Dendritic cell treated with granulocyte-macrophage colony-stimulating factor and Interleukin-4, amounts not matched to agents 40 ng/mL and 50 ng/mL, for 4 days (primary cell): ENCODE results near the gene WWOX.

Experiments used
- H3K27ac Mint-ChIP-seq: one replicate; pipeline ENCODE4 v1.8.0; 2022; ENCODE audit warnings: mild to moderate bottlenecking, mixed read lengths
- H3K27me3 Mint-ChIP-seq: one replicate; pipeline ENCODE4 v1.8.0; 2022; ENCODE audit warnings: mild to moderate bottlenecking, mixed read lengths
- H3K36me3 Mint-ChIP-seq: one replicate; pipeline ENCODE4 v1.8.0; 2022; ENCODE audit warnings: low read depth, mixed read lengths
- H3K4me1 Mint-ChIP-seq: one replicate; pipeline ENCODE4 v1.8.0; 2022; ENCODE audit warnings: low read depth, mixed read lengths
- H3K4me3 Mint-ChIP-seq: one replicate; pipeline ENCODE4 v1.8.0; 2022; ENCODE audit warnings: mild to moderate bottlenecking, moderate library complexity, mixed read lengths
- H3K9me3 Mint-ChIP-seq: one replicate; pipeline ENCODE4 v1.8.0; 2022; ENCODE audit warnings: mixed read lengths
- intact Hi-C: fragments of 100-400 bp; cut with micrococcal nuclease; formaldehyde crosslinking; loops from one replicate; pipeline ENCODE4 v1.15.0; 2022

Gene WWOX

GRCh38 chr16:78177987-78178386 lies 78.5 kb downstream of the WWOX start:
- Mint-ChIP-seq H3K27me3 (no peaks in the 10 kb centered on the region), H3K4me1 (no peaks in the 10 kb centered on the region), H3K9me3 (peaks cover 14% of the 10 kb centered on the region), H3K36me3 (no peaks in the 10 kb centered on the region), H3K27ac (no peak overlapping the region), H3K4me3 (no peak overlapping the region)
- intact Hi-C loops: no loop called here

GRCh38 chr16:78179666-78180065 lies 80.2 kb downstream of the WWOX start:
- H3K9me3 Mint-ChIP-seq: peaks cover 5% of the 10 kb centered on the region
- H3K4me3 Mint-ChIP-seq: no peak overlapping the region
- intact Hi-C loops: no loop called here
- no peaks in the 10 kb centered on the region for H3K27me3 Mint-ChIP-seq
- H3K36me3 Mint-ChIP-seq: no peaks in the 10 kb centered on the region
- H3K27ac Mint-ChIP-seq: no peak overlapping the region
- H3K4me1 Mint-ChIP-seq: no peaks in the 10 kb centered on the region

GRCh38 chr16:78180349-78180748 lies 80.9 kb downstream of the WWOX start:
- intact Hi-C loops: no loop called here
- Mint-ChIP-seq H3K4me3 (no peak overlapping the region), H3K4me1 (no peaks in the 10 kb centered on the region), H3K27me3 (no peaks in the 10 kb centered on the region), H3K27ac (no peak overlapping the region), H3K9me3 (peaks cover 3% of the 10 kb centered on the region), H3K36me3 (no peaks in the 10 kb centered on the region)

GRCh38 chr16:78183437-78184237 lies 84.2 kb downstream of the WWOX start:
- Mint-ChIP-seq H3K27ac (no peak overlapping the region), H3K27me3 (no peaks in the 10 kb centered on the region), H3K4me1 (peaks cover under 1% of the 10 kb centered on the region), H3K4me3 (no peak overlapping the region), H3K36me3 (no peaks in the 10 kb centered on the region), H3K9me3 (peaks cover under 1% of the 10 kb centered on the region)
- intact Hi-C loops: no loop called here

- intact Hi-C loops: no loop called here
- peaks cover 8% of the 10 kb centered on the region for H3K9me3 Mint-ChIP-seq
These were observed 85.1 kb downstream of the WWOX start for GRCh38 chr16:78184238-78185183.

GRCh38 chr16:78189121-78189520 lies 89.7 kb downstream of the WWOX start:
- H3K27me3 Mint-ChIP-seq: no peaks in the 10 kb centered on the region
- intact Hi-C loops: no loop called here
- no peaks in the 10 kb centered on the region for H3K36me3 Mint-ChIP-seq
- peaks cover 16% of the 10 kb centered on the region for H3K9me3 Mint-ChIP-seq
- H3K4me3 Mint-ChIP-seq: no peak overlapping the region
- H3K4me1 Mint-ChIP-seq: peaks cover 7% of the 10 kb centered on the region
- H3K27ac Mint-ChIP-seq: no peak overlapping the region

More at GRCh38 chr16:78184238-78185183, 85.1 kb downstream of the WWOX start:
- H3K36me3 Mint-ChIP-seq: no peaks in the 10 kb centered on the region
- no peak overlapping the region for H3K4me3 Mint-ChIP-seq
- H3K27ac Mint-ChIP-seq: no peak overlapping the region
- no peaks in the 10 kb centered on the region for H3K27me3 Mint-ChIP-seq
- peaks cover 7% of the 10 kb centered on the region for H3K4me1 Mint-ChIP-seq

- intact Hi-C loops: no loop called here
- H3K9me3 Mint-ChIP-seq: peaks cover 16% of the 10 kb centered on the region
- H3K4me1 Mint-ChIP-seq: peaks cover 7% of the 10 kb centered on the region
- H3K36me3 Mint-ChIP-seq: no peaks in the 10 kb centered on the region
- H3K4me3 Mint-ChIP-seq: no peak overlapping the region
- no peak overlapping the region for H3K27ac Mint-ChIP-seq
- no peaks in the 10 kb centered on the region for H3K27me3 Mint-ChIP-seq
These were observed 93.5 kb downstream of the WWOX start for GRCh38 chr16:78192734-78193488.

- Mint-ChIP-seq H3K4me3 (no peak overlapping the region), H3K9me3 (peaks cover 7% of the 10 kb centered on the region), H3K27ac (no peak overlapping the region), H3K27me3 (no peaks in the 10 kb centered on the region), H3K36me3 (no peaks in the 10 kb centered on the region), H3K4me1 (no peaks in the 10 kb centered on the region)
- intact Hi-C loops: no loop called here
These were observed 95.5 kb downstream of the WWOX start for GRCh38 chr16:78194948-78195347.

- no peaks in the 10 kb centered on the region for H3K36me3 Mint-ChIP-seq
These were observed 96.3 kb downstream of the WWOX start for GRCh38 chr16:78195797-78196196.

GRCh38 chr16:78196502-78196901 lies 97.0 kb downstream of the WWOX start:
- Mint-ChIP-seq H3K36me3 (no peaks in the 10 kb centered on the region), H3K4me1 (no peaks in the 10 kb centered on the region), H3K9me3 (no peaks in the 10 kb centered on the region), H3K27ac (no peak overlapping the region), H3K4me3 (no peak overlapping the region), H3K27me3 (no peaks in the 10 kb centered on the region)
- intact Hi-C loops: no loop called here

More at GRCh38 chr16:78195797-78196196, 96.3 kb downstream of the WWOX start:
- Mint-ChIP-seq H3K4me1 (no peaks in the 10 kb centered on the region), H3K4me3 (no peak overlapping the region), H3K27me3 (no peaks in the 10 kb centered on the region), H3K27ac (no peak overlapping the region), H3K9me3 (no peaks in the 10 kb centered on the region)
- intact Hi-C loops: no loop called here

GRCh38 chr16:78198288-78198687 lies 98.8 kb downstream of the WWOX start:
- Mint-ChIP-seq H3K27ac (no peak overlapping the region), H3K36me3 (no peaks in the 10 kb centered on the region), H3K9me3 (no peaks in the 10 kb centered on the region), H3K27me3 (no peaks in the 10 kb centered on the region), H3K4me1 (no peaks in the 10 kb centered on the region), H3K4me3 (no peak overlapping the region)
- intact Hi-C loops: no loop called here

- intact Hi-C loops: no loop called here
- H3K27ac Mint-ChIP-seq: no peak overlapping the region
- no peak overlapping the region for H3K4me3 Mint-ChIP-seq
- H3K36me3 Mint-ChIP-seq: no peaks in the 10 kb centered on the region
- H3K9me3 Mint-ChIP-seq: no peaks in the 10 kb centered on the region
- H3K27me3 Mint-ChIP-seq: no peaks in the 10 kb centered on the region
- H3K4me1 Mint-ChIP-seq: no peaks in the 10 kb centered on the region
These were observed 100.0 kb downstream of the WWOX start for GRCh38 chr16:78199325-78200022.

GRCh38 chr16:78200023-78200389 lies 100.6 kb downstream of the WWOX start:
- Mint-ChIP-seq H3K36me3 (no peaks in the 10 kb centered on the region), H3K9me3 (no peaks in the 10 kb centered on the region), H3K4me1 (no peaks in the 10 kb centered on the region), H3K4me3 (no peak overlapping the region), H3K27ac (no peak overlapping the region), H3K27me3 (no peaks in the 10 kb centered on the region)
- intact Hi-C loops: no loop called here
